Measurements from ENCODE around the gene FKBP6.

The FKBP6 gene

DNA sequence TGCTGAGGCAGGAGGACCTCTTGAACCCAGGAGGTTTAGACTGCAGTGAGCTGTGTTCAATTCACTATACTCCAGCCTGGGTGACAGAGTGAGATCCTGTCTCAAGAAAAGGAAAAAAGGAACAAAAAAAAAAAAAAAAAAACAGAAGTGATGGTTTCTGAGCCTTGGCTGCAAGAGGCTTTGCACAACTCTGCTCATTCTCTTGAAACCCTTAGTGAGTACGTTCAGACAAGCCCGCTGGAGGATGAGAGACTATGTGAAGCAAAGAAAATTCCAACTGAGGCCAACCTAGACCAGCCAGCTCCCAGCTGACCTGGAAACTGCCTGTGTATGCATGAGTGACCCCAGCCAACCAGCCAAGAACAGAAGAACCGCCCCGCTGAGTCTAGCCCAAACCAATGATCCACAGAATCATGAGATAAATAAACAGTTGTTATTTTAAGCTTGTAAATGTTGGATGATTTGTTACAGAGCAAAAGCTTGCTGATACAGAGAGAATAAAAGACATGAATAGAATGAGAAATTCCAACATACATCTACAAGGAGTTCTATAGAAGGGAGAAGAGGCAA lies 55.1 kb downstream of the FKBP6 start:
- no peak overlapping the region for H3K4me3 ChIP-seq (ENCODE audit: low read depth, low read length)
- in situ Hi-C loops (cut with HindIII; ENCODE audit: low sequenced_read_pairs): no loop called here
- TF ChIP-seq, protein P1, sequence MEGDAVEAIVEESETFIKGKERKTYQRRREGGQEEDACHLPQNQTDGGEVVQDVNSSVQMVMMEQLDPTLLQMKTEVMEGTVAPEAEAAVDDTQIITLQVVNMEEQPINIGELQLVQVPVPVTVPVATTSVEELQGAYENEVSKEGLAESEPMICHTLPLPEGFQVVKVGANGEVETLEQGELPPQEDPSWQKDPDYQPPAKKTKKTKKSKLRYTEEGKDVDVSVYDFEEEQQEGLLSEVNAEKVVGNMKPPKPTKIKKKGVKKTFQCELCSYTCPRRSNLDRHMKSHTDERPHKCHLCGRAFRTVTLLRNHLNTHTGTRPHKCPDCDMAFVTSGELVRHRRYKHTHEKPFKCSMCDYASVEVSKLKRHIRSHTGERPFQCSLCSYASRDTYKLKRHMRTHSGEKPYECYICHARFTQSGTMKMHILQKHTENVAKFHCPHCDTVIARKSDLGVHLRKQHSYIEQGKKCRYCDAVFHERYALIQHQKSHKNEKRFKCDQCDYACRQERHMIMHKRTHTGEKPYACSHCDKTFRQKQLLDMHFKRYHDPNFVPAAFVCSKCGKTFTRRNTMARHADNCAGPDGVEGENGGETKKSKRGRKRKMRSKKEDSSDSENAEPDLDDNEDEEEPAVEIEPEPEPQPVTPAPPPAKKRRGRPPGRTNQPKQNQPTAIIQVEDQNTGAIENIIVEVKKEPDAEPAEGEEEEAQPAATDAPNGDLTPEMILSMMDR (IDR thresholded peaks at IDR 0.05; ENCODE audit: low read depth, low read length, missing control alignments): no peak
- no peak for DNase-seq (ENCODE audit: low read depth)

DNA sequence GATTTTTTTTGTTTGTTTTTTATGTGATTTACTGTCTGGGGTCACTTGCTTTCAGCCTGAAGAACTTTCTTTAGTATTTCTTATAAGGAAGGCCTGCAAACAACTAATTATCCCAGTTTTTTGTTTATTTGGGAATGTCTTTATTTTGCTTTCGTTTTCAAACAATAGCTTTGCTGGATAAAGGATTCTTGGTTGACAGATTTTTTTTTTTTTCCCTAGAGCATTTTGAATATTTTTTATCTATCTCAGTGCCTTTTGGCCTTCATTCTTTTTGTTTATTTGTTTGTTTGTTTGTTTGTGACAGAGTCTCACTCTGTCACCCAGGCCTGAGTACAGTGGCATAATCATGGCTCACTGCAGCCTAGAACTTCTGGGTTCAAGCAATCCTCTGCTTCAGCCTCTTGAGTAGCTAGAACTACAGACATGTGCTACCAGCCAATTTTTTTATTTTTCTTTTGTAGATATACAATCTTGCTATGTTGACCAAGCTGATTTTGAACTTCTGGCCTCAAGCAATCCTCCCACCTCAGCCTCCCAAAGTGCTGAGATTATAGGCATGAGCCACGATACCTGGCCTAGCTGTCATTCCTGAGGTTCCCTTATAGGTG lies 59.4 kb downstream of the FKBP6 start:
- no peak overlapping the region for H3K4me3 ChIP-seq (ENCODE audit: low read depth, low read length)
- TF ChIP-seq, protein P1 (IDR thresholded peaks at IDR 0.05; ENCODE audit: low read depth, low read length, missing control alignments): no peak
- in situ Hi-C loops (cut with HindIII; ENCODE audit: low sequenced_read_pairs): no loop called here
- DNase-seq (ENCODE audit: low read depth): no peak

DNA sequence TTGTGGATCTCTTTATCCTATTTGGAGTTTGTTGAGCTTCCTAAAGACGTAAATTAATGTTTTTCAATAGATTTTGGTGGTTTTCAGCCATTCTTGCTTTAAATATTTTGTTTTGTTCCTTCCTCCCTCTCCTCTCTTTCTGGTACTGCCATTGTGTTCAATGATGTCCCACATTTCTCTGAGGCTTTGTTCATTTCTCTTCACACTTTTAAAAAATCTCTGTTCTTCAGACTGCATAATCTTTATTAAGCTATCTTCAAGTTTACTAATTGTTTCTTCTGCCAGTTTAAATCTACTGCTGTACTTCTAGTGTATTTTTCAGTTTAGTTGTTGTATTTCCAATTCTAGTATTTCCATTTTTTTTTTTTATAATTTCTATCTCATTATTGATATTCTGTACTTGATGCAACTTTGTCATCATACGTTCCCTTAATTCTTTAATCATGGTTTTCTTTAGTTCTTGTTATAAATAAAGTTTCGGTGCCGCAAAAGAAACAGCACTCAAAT lies 60.0 kb downstream of the FKBP6 start:
- TF ChIP-seq, protein P1 (IDR thresholded peaks at IDR 0.05; ENCODE audit: low read depth, low read length, missing control alignments): no peak
- in situ Hi-C loops (cut with HindIII; ENCODE audit: low sequenced_read_pairs): no loop called here
- no peak for DNase-seq (ENCODE audit: low read depth)
- no peak overlapping the region for H3K4me3 ChIP-seq (ENCODE audit: low read depth, low read length)

DNA sequence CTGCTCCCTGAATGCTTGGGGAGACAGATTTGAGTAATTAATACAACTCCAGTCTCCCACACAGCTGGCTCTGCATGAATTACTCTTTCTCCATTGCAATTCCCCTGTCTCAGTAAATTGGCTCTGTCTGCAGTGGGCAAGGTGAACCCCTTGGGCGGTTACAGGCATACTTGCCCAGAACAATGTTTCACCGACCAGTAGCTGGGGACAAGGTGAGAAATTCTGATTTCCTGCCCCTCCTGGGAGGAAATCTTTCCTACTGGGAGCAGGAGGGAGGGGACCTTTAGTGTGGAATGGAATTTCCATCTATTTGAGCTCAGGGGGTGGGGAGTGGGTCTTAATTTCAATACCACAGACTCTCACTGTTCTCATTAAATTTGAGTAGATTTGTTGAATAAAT lies 63.4 kb downstream of the FKBP6 start:
- TF ChIP-seq, protein P1 (IDR thresholded peaks at IDR 0.05; ENCODE audit: low read depth, low read length, missing control alignments): no peak
- in situ Hi-C loops (cut with HindIII; ENCODE audit: low sequenced_read_pairs): no loop called here
- no peak for DNase-seq (ENCODE audit: low read depth)
- no peak overlapping the region for H3K4me3 ChIP-seq (ENCODE audit: low read depth, low read length)

DNA sequence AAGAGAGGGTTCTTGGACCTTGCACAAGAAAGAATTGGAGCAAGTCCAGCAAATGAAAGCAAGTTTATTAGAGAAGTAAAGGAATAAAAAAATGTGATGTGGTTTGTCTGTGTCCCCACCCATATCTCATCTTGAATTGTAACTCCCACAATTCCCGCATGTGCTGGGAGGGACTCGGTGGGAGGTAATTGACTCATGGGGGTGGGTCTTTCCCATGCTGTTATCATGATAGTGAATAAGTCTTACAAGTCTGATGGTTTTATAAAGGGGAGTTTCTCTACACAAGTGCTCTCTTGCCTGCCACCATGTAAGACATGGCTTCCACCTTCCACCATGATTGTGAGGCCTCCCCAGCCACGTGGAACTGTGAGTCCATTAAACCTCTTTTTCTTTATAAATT lies 66.5 kb downstream of the FKBP6 start:
- in situ Hi-C loops (cut with HindIII; ENCODE audit: low sequenced_read_pairs): no loop called here
- no peak overlapping the region for H3K4me3 ChIP-seq (ENCODE audit: low read depth, low read length)
- DNase-seq (ENCODE audit: low read depth): no peak
- TF ChIP-seq, protein P1 (IDR thresholded peaks at IDR 0.05; ENCODE audit: low read depth, low read length, missing control alignments): no peak

DNA sequence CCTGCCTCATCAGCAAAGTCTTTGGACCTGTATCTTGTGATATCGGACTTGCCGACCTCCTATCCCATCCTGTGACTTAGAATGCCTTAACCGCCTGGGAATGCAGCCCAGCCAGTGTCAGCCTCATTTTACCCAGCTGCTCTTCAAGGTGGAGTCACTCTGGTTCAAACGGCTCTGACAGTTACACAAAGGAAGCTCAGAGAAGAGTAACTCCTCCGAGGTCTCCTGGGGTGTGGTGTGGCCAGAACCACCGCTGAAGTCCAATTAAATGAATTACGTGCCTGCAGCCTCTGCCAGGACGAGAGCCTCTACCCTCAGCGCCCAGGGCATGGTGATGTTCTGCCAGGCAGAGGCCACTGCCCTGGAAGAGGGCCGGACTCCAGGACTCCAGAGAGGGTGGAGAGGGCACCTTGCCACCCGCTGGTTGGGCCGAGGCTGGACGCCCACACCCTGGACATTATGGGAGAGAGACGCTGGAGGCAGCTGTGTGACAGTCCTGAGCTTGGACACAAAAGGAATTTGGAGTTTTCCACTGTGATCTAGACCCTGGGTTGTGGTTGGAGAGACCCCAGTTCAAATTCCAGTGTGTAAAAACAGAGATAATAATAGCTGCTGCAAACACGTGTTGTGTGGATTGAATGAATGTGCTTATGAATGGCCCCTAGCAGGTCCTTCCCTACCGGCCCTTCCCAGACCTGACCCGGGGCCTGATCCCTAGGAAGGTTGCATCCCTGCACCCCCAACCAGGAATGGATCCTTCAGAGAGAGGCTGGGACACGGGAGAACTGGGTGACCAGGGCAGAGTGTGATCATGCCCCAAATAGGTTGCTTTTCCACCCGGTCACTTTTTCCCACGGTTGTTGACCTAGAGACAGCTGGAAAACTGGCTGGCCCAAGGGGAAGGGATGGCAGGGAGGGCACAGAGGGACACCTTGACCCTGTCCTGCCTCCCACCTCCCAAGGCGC lies 67.9 kb downstream of the FKBP6 start:
- H3K4me3 ChIP-seq (ENCODE audit: low read depth, low read length): no peak overlapping the region
- in situ Hi-C loops (cut with HindIII; ENCODE audit: low sequenced_read_pairs): no loop called here
- DNase-seq (ENCODE audit: low read depth): no peak
- TF ChIP-seq, protein P1 (IDR thresholded peaks at IDR 0.05; ENCODE audit: low read depth, low read length, missing control alignments): no peak
